Raji (cell line): Measurements from ENCODE around the gene PCNT.

Experiments used
- POLR2A ChIP-seq: IDR thresholded peaks from 2 replicates; pipeline ENCODE4 v1.6.1; 2011; ENCODE audit warnings: low read depth, low read length, control low read depth; ENCODE audit not compliant: insufficient read depth

The PCNT gene

DNA sequence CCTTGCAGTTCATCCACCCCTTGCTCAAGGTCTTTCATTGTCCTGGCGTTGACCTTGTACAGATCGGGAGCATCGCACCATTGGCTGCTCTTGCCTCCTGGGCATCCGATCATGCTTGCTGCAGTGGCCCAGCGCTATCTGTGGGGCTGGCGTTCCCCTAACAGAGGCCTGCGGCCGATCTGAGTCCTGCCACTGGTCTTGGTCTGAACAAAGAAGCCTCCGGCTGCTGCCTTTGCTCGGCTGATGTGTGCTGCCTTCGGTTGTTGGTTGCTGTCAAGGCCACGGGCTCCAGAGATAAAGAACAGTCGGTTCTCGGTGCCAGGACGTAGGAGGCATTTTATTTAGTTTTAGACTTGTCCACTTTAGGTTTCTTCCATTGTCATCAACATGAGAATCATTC, 39.0 kb downstream of the PCNT start:
- no peak for TF ChIP-seq POLR2A

- no peak for TF ChIP-seq POLR2A
Observed at GRCh38 chr21:46363698-46364097, 39.7 kb downstream of the PCNT start.

GRCh38 chr21:46366091-46366490, 42.1 kb downstream of the PCNT start:
- no peak for TF ChIP-seq POLR2A

DNA sequence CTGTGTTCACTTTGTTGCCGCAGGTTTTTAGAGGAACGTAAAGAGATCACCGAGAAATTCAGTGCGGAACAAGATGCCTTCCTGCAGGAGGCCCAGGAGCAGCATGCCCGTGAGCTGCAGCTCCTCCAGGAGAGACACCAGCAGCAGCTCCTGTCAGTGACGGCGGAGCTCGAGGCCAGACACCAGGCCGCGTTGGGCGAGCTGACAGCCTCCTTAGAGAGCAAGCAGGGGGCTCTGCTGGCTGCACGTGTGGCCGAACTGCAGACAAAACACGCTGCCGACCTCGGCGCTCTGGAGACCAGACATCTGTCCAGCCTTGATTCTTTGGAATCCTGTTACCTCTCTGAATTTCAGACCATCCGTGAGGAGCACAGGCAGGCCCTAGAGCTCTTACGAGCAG, 42.6 kb downstream of the PCNT start:
- TF ChIP-seq POLR2A, result no peak

GRCh38 chr21:46366966-46367365, 43.0 kb downstream of the PCNT start:
- no peak for TF ChIP-seq POLR2A

DNA sequence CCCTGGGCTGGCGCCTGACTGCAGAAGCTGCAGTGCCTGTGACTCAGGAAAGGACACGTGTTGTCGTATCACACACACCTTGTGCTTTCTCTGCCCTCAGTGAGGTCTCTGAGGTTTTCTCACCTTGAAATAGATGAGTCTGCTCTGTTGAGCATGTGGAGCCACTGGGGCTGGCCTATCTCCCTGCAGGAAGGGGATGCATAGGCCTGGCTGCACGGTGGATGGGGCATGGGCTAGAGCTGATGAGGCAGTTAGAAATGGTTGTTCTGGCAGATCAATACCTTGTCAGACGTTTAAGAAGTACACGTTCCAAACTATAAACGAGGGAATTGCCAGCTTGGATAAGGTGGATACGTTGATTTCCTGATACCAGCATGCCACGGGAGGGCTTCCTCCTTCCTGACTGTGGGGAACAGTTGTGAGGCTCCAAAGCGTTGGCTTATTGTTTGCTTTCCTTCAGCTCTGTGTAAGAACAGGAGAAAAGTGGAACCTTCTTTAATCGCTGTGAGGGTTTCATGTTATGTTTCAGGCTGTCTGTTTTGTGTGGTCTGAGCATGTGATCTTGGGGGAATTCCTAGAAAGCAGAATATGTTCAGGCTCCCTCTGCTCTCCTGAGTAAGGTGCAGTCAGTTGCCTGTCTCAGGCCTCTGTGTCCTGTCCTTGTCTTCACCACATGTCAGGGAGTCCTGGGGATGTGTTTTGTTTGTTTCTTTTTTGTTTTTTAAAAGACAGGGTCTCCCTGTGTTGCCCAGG, 44.8 kb downstream of the PCNT start:
- TF ChIP-seq POLR2A, result no peak

- TF ChIP-seq POLR2A, result no peak
Observed at GRCh38 chr21:46369520-46370235, 45.7 kb downstream of the PCNT start.

- no peak for TF ChIP-seq POLR2A
Observed at GRCh38 chr21:46371204-46372013, 47.5 kb downstream of the PCNT start.

DNA sequence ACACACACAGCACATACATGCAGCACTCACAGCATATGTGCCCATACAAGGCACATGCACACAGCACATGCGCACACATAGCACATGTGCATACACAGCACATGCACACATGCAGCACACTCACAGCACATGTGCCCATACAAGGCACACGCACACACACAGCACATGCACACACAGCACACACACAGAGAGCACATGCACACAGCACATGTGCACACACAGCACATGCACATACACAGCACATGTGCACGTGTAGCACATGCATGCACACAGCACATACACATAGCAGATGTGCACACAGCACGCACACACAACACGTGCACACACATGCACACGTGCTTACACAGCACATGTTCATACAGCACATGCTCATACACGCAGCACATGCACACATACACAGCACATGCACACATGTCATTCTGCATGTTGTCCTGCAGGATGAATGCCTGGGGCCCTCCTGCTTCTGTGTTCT, 48.1 kb downstream of the PCNT start:
- no peak for TF ChIP-seq POLR2A

- no peak for TF ChIP-seq POLR2A
Observed at GRCh38 chr21:46374761-46375389, 50.9 kb downstream of the PCNT start.

DNA sequence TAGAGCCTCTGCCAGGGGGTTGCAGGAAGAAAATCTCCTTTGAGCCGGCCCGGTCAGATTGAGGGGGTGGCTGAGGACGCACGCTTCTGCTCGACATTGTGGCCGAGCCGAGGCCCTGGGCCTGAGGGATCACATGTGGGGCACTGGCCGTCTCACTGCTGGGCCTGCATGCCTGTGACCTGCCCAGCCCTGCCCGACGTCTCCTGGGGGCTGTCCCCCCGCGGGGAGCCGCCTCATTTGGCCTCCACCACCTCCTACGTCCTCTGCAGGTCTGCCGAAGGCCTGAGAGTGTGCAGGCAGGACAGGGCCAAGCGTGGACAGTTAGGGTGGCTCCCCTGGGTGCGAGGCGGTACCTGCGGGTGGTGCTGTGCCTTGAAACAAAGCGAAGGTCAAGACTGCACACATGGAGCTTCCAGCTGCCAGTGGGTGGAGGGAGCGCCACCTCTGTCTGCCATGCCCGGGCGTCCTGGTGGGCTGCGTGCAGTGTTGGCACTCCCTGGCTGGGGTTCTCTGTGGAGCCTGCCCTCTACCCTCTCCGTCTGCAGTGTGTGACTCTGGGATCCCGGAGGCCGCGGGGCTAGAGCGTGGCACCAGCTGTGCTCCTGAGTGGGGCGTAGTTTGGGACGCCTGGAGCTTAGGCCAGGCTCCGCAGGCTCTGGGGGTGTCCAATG, 51.7 kb downstream of the PCNT start:
- no peak for TF ChIP-seq POLR2A

- no peak for TF ChIP-seq POLR2A
Observed at GRCh38 chr21:46376231-46376628, 52.3 kb downstream of the PCNT start.

DNA sequence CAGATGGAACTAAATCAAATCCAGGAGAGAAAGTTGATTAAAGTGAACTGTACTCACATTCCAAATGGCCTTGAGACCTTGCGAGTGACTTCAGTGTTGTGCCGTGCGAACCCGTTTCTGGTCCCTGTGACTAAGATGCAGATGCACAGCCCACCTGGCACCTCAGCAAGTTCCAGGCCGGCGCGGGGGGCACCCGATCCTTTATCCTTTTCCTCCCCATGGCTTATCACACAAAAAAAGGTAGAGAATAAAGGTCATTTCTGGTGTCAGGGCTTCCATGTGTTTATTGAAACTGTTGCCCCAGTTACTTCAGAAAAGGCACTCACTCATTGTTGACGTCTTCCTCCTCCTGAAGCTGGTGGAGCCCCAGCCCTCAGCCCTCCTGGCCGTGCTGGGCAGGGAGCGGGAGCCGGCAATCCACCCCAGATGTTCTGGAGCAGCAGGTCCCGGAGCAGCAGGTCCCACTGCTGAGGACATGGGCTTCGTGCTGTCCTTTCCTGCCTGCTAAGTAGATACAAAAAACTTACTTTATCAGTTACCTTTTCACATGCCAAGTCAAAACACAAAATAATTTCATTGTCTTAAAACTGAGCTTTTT, 53.0 kb downstream of the PCNT start:
- no peak for TF ChIP-seq POLR2A

DNA sequence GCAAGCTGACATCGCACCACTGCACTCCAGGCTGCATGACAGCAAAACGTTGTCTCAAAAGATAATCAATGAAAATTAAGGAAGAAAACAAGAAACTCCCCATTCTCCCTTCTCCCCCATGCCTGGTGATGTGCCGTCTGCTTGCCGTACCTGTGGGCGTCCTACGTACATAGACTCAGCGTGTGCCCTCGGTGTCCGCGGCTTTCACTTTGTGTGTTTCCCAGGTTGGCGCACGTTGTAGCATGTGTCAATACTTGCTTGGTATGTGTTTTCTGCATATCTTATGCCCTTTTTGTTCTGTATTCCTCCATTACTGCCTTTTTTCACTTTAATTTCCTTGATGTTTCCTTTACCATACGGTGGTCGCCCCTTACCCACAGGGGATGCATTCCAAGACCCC, 53.8 kb downstream of the PCNT start:
- no peak for TF ChIP-seq POLR2A
